ENCODE data around the gene HOXA3.

HOXA3 gene

DNA sequence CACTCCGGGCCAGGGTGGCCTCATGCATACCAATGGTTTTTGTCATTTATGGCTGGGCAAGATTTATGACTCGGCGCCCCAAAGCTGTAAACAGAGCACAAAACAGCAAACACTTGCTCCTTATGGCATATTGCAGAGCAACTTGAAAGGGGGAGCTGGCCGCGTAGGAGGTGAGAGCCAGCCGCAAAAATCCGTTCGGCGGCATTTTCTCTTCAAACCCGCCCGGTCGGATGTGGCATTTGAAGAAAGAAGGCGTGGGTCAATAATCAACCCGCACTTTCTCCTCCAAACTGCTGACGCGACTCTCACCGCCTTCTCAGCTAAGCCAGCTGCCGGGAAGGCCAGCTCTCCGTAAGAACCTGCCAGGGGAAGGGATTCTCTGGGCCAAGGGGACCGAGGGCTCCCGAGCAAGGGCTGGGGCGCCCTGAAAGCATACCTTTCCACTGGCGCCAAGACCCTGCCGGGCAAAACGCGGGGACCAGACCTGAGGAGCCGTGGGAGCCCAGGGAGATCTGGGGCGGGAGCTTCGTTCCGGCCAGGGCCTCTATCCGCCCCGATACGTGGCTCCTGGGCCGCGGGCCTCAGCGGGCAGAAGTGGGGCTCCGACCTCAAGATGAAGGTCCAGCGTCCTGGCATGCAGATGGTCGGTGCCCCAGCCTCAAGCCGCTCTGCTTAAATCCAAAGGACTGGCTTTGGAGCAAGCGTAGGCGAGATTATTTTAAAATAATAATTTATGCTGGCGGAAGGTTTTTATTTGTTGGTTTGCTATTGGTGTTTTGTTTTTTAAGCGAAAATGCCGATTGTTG lies 37.0 kb downstream of the HOXA3 start:
- Histone ChIP-seq H3K9ac (ENCODE audit: low read depth, low read length) (no peak overlapping the region), H3K9me3 (ENCODE audit: insufficient read depth, low read depth, low read length) (no peaks in the 10 kb centered on the region), H3K27me3 (ENCODE audit: insufficient read depth, low read length) (peaks cover 98% of the 10 kb centered on the region), H3K27ac (ENCODE audit: low read depth, low read length) (no peak overlapping the region), H3K4me3 (ENCODE audit: low read length) (peak overlapping the region; percentile 17; the same call in 1 of the 2 replicates), H3K4me1 (ENCODE audit: insufficient read depth, low read length) (peaks cover 8% of the 10 kb centered on the region), H3K36me3 (ENCODE audit: insufficient read depth, low read length) (no peaks in the 10 kb centered on the region)
- 3% methylated on average over 45 of the region's 45 CpGs for WGBS

DNA sequence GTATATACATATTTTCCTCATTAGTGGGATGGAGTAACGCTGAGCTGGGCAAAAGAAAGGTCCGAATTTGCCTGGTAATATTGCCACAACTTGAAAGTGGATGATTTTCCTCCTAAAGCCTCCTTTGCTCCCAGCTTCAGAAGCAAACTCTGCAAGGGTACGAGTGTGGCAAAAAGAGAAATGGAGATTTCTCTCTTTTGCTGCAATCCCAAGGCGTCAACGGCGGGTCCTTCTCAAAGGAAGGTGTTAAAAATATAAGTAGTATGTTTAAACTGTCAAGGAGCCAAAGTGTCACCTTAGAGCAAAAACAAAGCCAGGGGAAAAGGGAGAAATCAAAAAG lies 37.5 kb downstream of the HOXA3 start:
- H3K9ac ChIP-seq (ENCODE audit: low read depth, low read length), result no peak overlapping the region
- no peaks in the 10 kb centered on the region for H3K36me3 ChIP-seq (ENCODE audit: insufficient read depth, low read length)
- no peaks in the 10 kb centered on the region for H3K9me3 ChIP-seq (ENCODE audit: insufficient read depth, low read depth, low read length)
- H3K27ac ChIP-seq (ENCODE audit: low read depth, low read length), result no peak overlapping the region
- H3K4me3 ChIP-seq (ENCODE audit: low read length), result no peak overlapping the region
- 3% methylated on average over 6 of the region's 6 CpGs for WGBS
- H3K4me1 ChIP-seq (ENCODE audit: insufficient read depth, low read length), result peaks cover 8% of the 10 kb centered on the region
- peaks cover 98% of the 10 kb centered on the region for H3K27me3 ChIP-seq (ENCODE audit: insufficient read depth, low read length)

DNA sequence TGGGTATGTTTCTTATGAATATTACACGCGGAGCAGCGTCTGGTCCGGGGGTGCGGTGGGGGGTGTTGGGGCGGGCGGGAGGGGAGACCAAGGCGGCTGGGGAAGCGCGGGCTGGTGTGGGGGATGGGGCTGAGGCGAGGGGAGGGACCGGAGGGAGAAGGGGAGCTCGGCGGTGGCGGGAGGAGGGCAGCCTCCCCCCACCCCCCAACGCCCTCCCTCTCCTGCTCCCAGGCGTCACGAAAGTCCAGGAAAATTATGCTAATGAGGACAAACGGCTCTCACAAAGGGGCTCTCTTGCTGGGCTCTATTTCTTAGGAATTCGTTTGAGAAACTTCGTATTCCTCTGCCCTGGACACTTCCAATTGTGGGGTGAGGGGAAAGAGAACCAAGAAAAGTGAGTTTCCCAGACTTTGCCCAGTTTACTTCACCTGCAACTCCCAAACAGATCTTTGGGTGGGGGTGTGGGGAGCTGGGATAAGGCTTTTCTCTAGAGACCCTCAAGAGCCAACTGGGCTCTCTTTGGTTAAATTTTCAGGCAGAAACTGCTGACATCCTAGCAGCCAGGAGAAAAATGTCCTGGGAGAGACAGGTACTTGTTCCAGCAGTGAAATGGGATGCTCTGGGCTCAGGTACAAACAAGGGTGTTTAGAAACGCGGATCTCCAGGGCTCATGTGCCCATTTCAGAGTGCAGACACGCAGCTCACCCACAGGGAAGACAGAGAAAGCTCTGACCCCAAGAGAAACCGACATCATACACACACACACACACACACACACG lies 38.2 kb downstream of the HOXA3 start:
- Histone ChIP-seq H3K4me3 (ENCODE audit: low read length) (no peak overlapping the region), H3K4me1 (ENCODE audit: insufficient read depth, low read length) (peaks cover 8% of the 10 kb centered on the region), H3K9ac (ENCODE audit: low read depth, low read length) (no peak overlapping the region), H3K27ac (ENCODE audit: low read depth, low read length) (no peak overlapping the region), H3K36me3 (ENCODE audit: insufficient read depth, low read length) (no peaks in the 10 kb centered on the region), H3K27me3 (ENCODE audit: insufficient read depth, low read length) (peaks cover 98% of the 10 kb centered on the region), H3K9me3 (ENCODE audit: insufficient read depth, low read depth, low read length) (no peaks in the 10 kb centered on the region)
- 3% methylated on average over 13 of the region's 26 CpGs for WGBS

DNA sequence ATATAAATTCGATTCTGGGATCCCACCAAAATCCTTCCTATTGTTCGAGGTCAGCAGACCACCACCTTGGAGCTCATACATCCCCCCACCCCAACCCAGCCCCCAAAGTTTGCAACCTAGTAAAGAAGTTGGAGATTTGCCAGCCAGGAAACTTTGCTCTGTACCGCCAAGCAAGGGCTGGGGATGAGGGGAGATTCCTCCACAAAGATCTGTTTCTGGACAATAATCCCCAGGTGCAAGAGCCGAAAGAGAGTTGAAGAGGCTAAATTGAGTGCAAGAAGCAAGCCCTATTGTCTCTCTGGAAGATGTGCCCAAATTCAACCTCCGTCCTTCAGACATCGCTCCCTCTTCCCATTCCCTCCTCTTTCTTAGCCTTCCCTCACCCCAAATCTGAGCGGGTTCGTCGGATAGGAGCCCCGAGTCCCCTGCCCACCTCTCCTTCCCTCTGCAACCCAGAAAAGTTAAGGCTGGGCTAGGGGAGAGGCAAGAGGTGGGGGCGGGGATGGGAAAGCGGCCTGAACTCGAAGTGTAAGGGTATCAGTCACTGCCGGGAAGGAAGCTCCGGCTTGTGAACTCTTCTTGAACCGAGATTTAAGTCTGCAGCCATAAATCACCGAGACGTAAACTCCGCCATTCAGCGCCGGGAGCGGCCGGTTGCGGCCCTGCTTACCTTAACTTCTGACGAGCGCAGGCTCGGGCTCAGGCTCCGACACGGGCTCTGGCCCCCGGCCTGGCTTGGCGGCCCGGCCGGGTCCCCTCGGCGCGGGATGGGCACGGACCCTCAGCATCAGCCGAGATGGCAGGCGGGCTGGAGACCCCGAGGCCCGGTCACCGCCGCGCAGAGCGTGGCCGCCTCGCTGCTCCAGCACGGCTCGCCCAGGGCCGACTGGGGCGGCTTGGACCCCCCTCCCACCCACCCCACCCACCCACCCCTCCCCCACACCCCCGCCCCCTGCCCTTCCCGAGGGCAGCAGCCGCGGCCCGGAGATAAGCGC lies 39.1 kb downstream of the HOXA3 start:
- Histone ChIP-seq H3K36me3 (ENCODE audit: insufficient read depth, low read length) (no peaks in the 10 kb centered on the region), H3K4me1 (ENCODE audit: insufficient read depth, low read length) (peaks cover 8% of the 10 kb centered on the region), H3K27me3 (ENCODE audit: insufficient read depth, low read length) (peaks cover 98% of the 10 kb centered on the region), H3K9me3 (ENCODE audit: insufficient read depth, low read depth, low read length) (no peaks in the 10 kb centered on the region), H3K4me3 (ENCODE audit: low read length) (peak overlapping the region; percentile 5; the same call in 1 of the 2 replicates), H3K27ac (ENCODE audit: low read depth, low read length) (no peak overlapping the region), H3K9ac (ENCODE audit: low read depth, low read length) (no peak overlapping the region)
- 1% methylated on average over 41 of the region's 57 CpGs for WGBS

DNA sequence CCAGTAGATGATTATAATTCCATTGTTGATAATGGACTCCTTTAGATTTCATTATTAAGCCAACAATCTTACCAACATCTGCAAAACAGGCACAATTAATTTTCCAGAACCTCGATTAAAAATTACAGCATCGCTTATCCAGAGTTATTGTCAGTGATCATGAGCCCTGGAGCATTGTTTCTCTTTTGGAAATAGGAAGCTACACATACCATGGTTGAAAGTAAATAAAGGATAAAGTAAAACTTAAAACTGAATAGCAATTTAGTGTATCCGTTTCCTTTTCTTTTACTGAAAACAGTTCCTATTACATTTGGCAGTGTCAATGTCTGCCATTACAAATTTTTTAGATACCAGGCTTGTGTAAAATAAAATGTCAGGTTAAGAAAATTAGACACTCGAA lies 40.0 kb downstream of the HOXA3 start:
- H3K4me1 ChIP-seq (ENCODE audit: insufficient read depth, low read length), result peaks cover 8% of the 10 kb centered on the region
- no peak overlapping the region for H3K27ac ChIP-seq (ENCODE audit: low read depth, low read length)
- H3K4me3 ChIP-seq (ENCODE audit: low read length), result no peak overlapping the region
- WGBS, result 35% methylated on average over 3 of the region's 4 CpGs
- H3K27me3 ChIP-seq (ENCODE audit: insufficient read depth, low read length), result peaks cover 98% of the 10 kb centered on the region
- no peaks in the 10 kb centered on the region for H3K9me3 ChIP-seq (ENCODE audit: insufficient read depth, low read depth, low read length)
- no peak overlapping the region for H3K9ac ChIP-seq (ENCODE audit: low read depth, low read length)
- H3K36me3 ChIP-seq (ENCODE audit: insufficient read depth, low read length), result no peaks in the 10 kb centered on the region

DNA sequence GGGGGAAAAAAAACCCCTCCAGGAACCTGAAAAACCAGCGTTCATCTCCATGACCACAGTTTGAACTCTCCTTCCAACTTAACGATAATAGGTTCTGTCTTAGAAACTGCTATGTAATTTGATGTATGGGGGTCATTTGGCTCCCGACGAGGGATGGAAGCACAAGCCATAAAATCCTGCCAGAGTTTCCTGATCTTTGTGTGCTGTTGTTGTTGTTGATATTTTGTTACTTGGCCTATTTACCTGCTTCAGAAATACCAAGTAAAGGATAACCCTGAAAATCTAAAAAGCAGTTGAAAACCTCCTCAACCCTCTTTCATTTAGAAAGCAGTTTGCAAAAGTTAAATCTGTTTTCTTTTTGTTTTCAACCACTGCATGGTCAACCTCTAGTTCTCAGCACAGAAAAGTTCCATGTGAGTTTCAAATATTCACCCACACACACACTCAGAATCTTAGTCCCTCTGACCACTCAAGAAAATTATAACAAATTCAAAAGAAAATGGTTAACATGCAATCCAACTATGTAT lies 40.6 kb downstream of the HOXA3 start:
- WGBS, result 6% methylated on average over 3 of the region's 4 CpGs

DNA sequence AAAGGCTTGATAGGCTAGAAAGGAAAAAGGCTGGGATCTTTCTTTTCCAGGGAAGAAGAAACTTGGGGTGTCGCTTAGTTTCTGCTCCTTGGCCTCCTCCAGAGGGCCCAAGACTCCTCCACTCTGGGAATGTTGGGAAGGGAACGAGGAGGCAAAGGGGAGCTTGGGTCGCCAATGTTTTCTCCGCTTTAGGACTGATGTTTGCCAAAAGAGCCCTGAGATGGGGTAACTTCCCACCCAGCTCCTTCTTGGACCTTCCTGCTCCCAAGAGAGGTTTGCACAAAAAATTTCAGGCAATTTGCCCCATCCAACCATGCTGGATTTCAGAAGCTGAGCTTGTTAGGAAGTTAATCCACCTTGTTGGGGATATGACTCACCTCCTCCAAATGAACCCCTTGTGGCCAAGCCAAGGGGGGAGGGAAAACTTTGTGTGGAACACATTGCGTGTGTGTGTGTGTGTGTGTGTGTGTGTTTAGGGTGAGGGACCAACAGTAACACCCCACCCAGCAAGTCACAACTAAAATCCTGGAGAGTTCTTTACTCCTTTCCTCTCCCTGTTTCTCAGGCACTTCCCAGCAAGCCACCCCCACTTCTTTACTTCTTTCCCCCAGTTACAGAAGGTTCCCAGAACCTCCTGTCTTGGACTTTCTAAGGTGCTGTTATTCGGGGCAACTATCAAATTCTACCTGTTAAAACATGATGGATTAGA lies 41.2 kb downstream of the HOXA3 start:
- 6% methylated on average over 4 of the region's 6 CpGs for WGBS
- Histone ChIP-seq H3K27ac (ENCODE audit: low read depth, low read length) (no peak overlapping the region), H3K27me3 (ENCODE audit: insufficient read depth, low read length) (peaks cover 98% of the 10 kb centered on the region), H3K9ac (ENCODE audit: low read depth, low read length) (no peak overlapping the region), H3K36me3 (ENCODE audit: insufficient read depth, low read length) (no peaks in the 10 kb centered on the region), H3K4me1 (ENCODE audit: insufficient read depth, low read length) (peaks cover 16% of the 10 kb centered on the region), H3K9me3 (ENCODE audit: insufficient read depth, low read depth, low read length) (no peaks in the 10 kb centered on the region), H3K4me3 (ENCODE audit: low read length) (peak overlapping the region; percentile 43)

More for the DNA sequence above, 40.6 kb downstream of the HOXA3 start:
- no peaks in the 10 kb centered on the region for H3K9me3 ChIP-seq (ENCODE audit: insufficient read depth, low read depth, low read length)
- H3K4me1 ChIP-seq (ENCODE audit: insufficient read depth, low read length), result peaks cover 11% of the 10 kb centered on the region
- H3K36me3 ChIP-seq (ENCODE audit: insufficient read depth, low read length), result no peaks in the 10 kb centered on the region
- H3K27me3 ChIP-seq (ENCODE audit: insufficient read depth, low read length), result peaks cover 98% of the 10 kb centered on the region
- no peak overlapping the region for H3K9ac ChIP-seq (ENCODE audit: low read depth, low read length)
- H3K27ac ChIP-seq (ENCODE audit: low read depth, low read length), result no peak overlapping the region
- H3K4me3 ChIP-seq (ENCODE audit: low read length), result no peak overlapping the region

DNA sequence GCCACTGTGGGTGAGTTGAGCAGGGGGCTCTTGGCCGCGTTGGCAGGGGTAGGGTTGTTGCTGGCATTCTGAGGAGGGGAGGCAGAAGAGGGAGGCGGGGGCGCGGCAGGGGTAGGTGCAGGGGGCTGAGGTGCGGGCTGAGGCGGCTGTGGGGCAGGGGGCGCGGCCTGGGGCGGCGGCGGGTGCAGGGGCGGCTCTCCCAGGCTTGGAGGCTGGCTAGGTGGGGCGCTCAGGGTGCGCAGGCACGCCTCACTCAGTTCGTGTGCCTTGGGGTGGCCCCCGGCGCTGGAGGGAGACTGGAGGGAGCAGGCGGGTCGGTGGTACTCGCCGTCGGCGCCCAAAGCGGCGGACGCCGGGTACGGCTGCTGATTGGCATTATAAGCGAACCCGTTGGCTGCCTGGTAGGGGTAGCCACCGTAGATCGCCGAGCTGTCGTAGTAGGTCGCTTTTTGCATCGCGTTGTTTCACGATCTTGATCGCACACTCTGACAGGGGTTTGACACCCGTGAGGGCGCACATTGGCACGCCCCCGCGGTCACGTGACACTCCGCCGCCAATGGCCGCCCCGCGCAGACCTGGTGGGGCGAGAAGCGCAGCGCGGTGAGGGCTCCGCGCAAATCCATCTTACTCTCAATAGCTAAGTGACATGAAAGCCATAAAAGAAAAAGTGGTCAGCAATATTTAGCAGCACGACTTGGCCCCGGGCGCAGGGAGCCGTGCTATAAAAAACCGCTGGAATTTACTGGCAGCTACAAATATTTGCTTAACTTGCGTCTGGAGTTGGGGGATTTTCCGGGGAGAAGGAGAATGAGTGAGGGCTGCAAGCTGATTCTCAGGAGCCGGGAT lies 42.0 kb downstream of the HOXA3 start:
- Histone ChIP-seq H3K9me3 (ENCODE audit: insufficient read depth, low read depth, low read length) (no peaks in the 10 kb centered on the region), H3K4me3 (ENCODE audit: low read length) (peak overlapping the region; percentile 43), H3K27me3 (ENCODE audit: insufficient read depth, low read length) (peaks cover 98% of the 10 kb centered on the region), H3K9ac (ENCODE audit: low read depth, low read length) (no peak overlapping the region), H3K27ac (ENCODE audit: low read depth, low read length) (no peak overlapping the region), H3K4me1 (ENCODE audit: insufficient read depth, low read length) (peaks cover 15% of the 10 kb centered on the region), H3K36me3 (ENCODE audit: insufficient read depth, low read length) (no peaks in the 10 kb centered on the region)
- 3% methylated on average over 66 of the region's 66 CpGs for WGBS

DNA sequence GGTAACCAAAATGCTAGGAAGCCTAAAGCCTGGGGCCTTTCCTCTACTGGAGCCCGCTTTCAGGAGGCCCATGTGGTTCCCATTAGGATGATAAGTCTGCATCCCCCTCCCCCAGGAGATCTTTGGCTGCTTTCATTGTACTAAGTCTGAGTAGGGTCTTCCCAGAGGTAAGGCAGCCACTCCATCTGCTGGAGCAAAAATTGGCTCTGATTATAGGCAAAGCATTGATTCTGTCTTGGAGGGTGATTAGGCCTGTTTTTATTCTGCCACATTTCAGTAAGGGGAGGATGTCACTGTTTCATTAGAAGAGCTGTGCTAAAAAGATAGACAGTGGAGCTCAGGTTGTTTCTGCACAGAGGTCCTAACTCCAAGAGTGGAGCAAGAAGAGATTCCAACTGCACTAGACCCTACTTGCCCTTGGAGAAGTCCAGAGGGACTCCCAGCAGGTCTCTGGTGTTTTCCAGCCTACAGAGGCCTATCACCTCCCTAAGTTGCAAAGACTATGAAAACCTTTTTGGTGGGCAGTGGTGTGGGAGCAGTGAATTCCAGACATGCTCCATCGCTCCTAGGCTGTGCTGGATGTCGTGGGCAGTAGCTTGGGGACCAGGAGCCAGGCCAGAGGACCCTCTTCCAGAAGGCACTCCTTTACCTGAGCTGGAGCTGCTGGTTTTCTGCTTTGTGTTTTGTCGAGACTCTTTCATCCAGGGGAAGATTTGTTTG lies 42.8 kb downstream of the HOXA3 start:
- Histone ChIP-seq H3K36me3 (ENCODE audit: insufficient read depth, low read length) (no peaks in the 10 kb centered on the region), H3K4me3 (ENCODE audit: low read length) (no peak overlapping the region), H3K27me3 (ENCODE audit: insufficient read depth, low read length) (peaks cover 98% of the 10 kb centered on the region), H3K9ac (ENCODE audit: low read depth, low read length) (no peak overlapping the region), H3K9me3 (ENCODE audit: insufficient read depth, low read depth, low read length) (no peaks in the 10 kb centered on the region), H3K27ac (ENCODE audit: low read depth, low read length) (no peak overlapping the region), H3K4me1 (ENCODE audit: insufficient read depth, low read length) (peaks cover 12% of the 10 kb centered on the region)
- 53% methylated on average over 4 of the region's 4 CpGs for WGBS
